H1 (cell line): Measurements from ENCODE around the gene WNT7A. TPM values are rescaled to one million over a fixed set of nuclear protein-coding genes. Genes with fewer than 3 reads are reported as not detected.

Experiments
- CTCF ChIA-PET: fragments of 300-600 bp; sonication (Branson Sonifier 250); formaldehyde crosslinking; loops from one replicate; lab custom pipeline; 2021; ENCODE audit not compliant: partially characterized antibody; lab: Charles Lee
- POLR2A ChIA-PET: fragments of 300-600 bp; sonication (Branson Sonifier 250); formaldehyde crosslinking; loops from one replicate; lab custom pipeline; 2021; ENCODE audit warnings: inconsistent platforms; ENCODE audit not compliant: partially characterized antibody; lab: Charles Lee
- DNase-seq, 2 experiments: peaks; one replicate each; pipeline versions ENCODE4 v3.0.0 to v3.0.0-alpha.2; 2010 to 2022; ENCODE audit warnings: low spot score in 2 of 2, low read depth in 1 of 2, mixed read lengths in 1 of 2
- FAIRE-seq: peaks from 2 replicates; lab custom pipeline; 2011; peaks lifted over from hg19 to GRCh38; lab: Jason Lieb, UNC
- H2AFZ ChIP-seq: 2 replicates; pipeline ENCODE4 v1.8.1; 2012; ENCODE audit warnings: low read length, inconsistent platforms
- H2AK5ac ChIP-seq: 2 replicates; pipeline ENCODE4 v1.6.1; 2013; ENCODE audit warnings: low read depth, low read length
- H2BK120ac ChIP-seq: replicated peaks from 2 replicates; pipeline ENCODE3; 2013; ENCODE audit warnings: low read depth, low read length, inconsistent platforms
- H2BK12ac ChIP-seq: 2 replicates; pipeline ENCODE4 v1.6.1; 2013; ENCODE audit warnings: low read depth, low read length
- H2BK15ac ChIP-seq: 2 replicates; pipeline ENCODE4 v1.6.1; 2013; ENCODE audit warnings: low read length
- H2BK20ac ChIP-seq: 2 replicates; pipeline ENCODE4 v1.6.1; 2013; ENCODE audit warnings: low read length
- H2BK5ac ChIP-seq: 2 replicates; pipeline ENCODE4 v1.6.1; 2013; ENCODE audit warnings: low read depth, low read length
- H3K14ac ChIP-seq: 2 replicates; pipeline ENCODE4 v1.6.1; 2013; ENCODE audit warnings: inconsistent platforms; ENCODE audit not compliant: insufficient read length
- H3K18ac ChIP-seq: 2 replicates; pipeline ENCODE4 v1.6.1; 2013; ENCODE audit warnings: low read length; ENCODE audit errors: extremely low read depth
- H3K23ac ChIP-seq: 2 replicates; pipeline ENCODE4 v1.6.1; 2013; ENCODE audit warnings: inconsistent platforms; ENCODE audit not compliant: insufficient read length
- H3K23me2 ChIP-seq: 2 replicates; pipeline ENCODE4 v1.6.1; 2013; ENCODE audit warnings: low read depth, low read length
- H3K27ac ChIP-seq: 2 replicates; pipeline ENCODE4 v1.6.1; 2011; ENCODE audit warnings: low read depth, low read length, inconsistent platforms
- H3K27me3 ChIP-seq, 4 experiments: replicated peaks in 1 of 4; 1 replicate in 1 of 4; 2 replicates in 3 of 4; pipeline versions ENCODE4 v1.6.1 to v1.8.1; 2011 to 2013; ENCODE audit warnings: low read length in 3 of 4, mild to moderate bottlenecking in 3 of 4, inconsistent platforms in 2 of 4, mixed read lengths in 2 of 4, moderate library complexity in 1 of 4; ENCODE audit not compliant: control insufficient read depth in 3 of 4, insufficient read depth in 3 of 4; ENCODE audit errors: extremely low read depth in 1 of 4
- H3K36me3 ChIP-seq, 4 experiments: 2 replicates each; pipeline versions ENCODE4 v1.6.1 to v1.8.1; 2011 to 2013; ENCODE audit warnings: mild to moderate bottlenecking in 4 of 4, low read length in 3 of 4, moderate library complexity in 2 of 4, control low read depth in 1 of 4, inconsistent platforms in 1 of 4; ENCODE audit not compliant: insufficient read depth in 4 of 4, control insufficient read depth in 2 of 4
- H3K4ac ChIP-seq: replicated peaks from 2 replicates; pipeline ENCODE3; 2013; ENCODE audit warnings: low read length, low read depth, mixed read lengths, inconsistent platforms; ENCODE audit not compliant: insufficient read length
- H3K4me1 ChIP-seq, 4 experiments: replicated peaks in 1 of 4; 1 replicate in 1 of 4; 2 replicates in 3 of 4; pipeline versions ENCODE4 v1.6.1 to v1.8.1; 2011 to 2013; ENCODE audit warnings: low read length in 3 of 4, inconsistent platforms in 2 of 4, mixed read lengths in 1 of 4; ENCODE audit not compliant: insufficient read depth in 4 of 4, control insufficient read depth in 3 of 4
- H3K4me2 ChIP-seq, 2 experiments: 2 replicates each; pipeline versions ENCODE4 v1.6.1 to v1.8.1; 2011 to 2013; ENCODE audit warnings: low read depth in 2 of 2, low read length in 2 of 2, control low read depth in 1 of 2, inconsistent platforms in 1 of 2, mild to moderate bottlenecking in 1 of 2; ENCODE audit not compliant: insufficient read depth in 1 of 2
- H3K4me3 ChIP-seq, 4 experiments: fragments of 200-600, 300-600 bp in 1 of 4; sonication (generic), shearing (Covaris generic), sonication (Bioruptor Twin) in 1 of 4; 2 replicates each; pipeline versions ENCODE4 v1.5.1 to v1.8.1; 2011 to 2016; ENCODE audit warnings: low read length in 4 of 4, low read depth in 3 of 4, control low read depth in 2 of 4, inconsistent platforms in 2 of 4, mild to moderate bottlenecking in 2 of 4, mixed read lengths in 1 of 4, moderate library complexity in 1 of 4; ENCODE audit not compliant: insufficient read depth in 2 of 4; ENCODE audit errors: extremely low read depth in 1 of 4
- H3K56ac ChIP-seq: replicated peaks from 2 replicates; pipeline ENCODE3; 2013; ENCODE audit warnings: low read depth, mild to moderate bottlenecking, mixed read lengths, low read length, inconsistent platforms; ENCODE audit not compliant: insufficient read length
- H3K79me1 ChIP-seq: 2 replicates; pipeline ENCODE4 v1.6.1; 2013; ENCODE audit warnings: low read depth, low read length, control low read depth
- H3K79me2 ChIP-seq, 2 experiments: 2 replicates each; pipeline versions ENCODE4 v1.6.1 to v1.8.1; 2012 to 2013; ENCODE audit warnings: low read length in 2 of 2, mild to moderate bottlenecking in 2 of 2, inconsistent platforms in 1 of 2; ENCODE audit not compliant: insufficient read depth in 2 of 2, control insufficient read depth in 1 of 2
- H3K9ac ChIP-seq, 4 experiments: replicated peaks in 1 of 4; 1 replicate in 1 of 4; 2 replicates in 3 of 4; pipeline versions ENCODE4 v1.6.1 to v1.8.1; 2011 to 2013; ENCODE audit warnings: low read depth in 3 of 4, low read length in 3 of 4, control low read depth in 2 of 4, mild to moderate bottlenecking in 2 of 4, moderate library complexity in 2 of 4, inconsistent platforms in 1 of 4; ENCODE audit errors: extremely low read depth in 1 of 4
- H3K9me3 ChIP-seq, 2 experiments: 2 replicates each; pipeline versions ENCODE4 v1.6.1 to v1.8.1; 2012 to 2013; ENCODE audit warnings: mild to moderate bottlenecking in 2 of 2, moderate library complexity in 2 of 2, control low read depth in 1 of 2, inconsistent platforms in 1 of 2, low read depth in 1 of 2, low read length in 1 of 2, mixed read lengths in 1 of 2; ENCODE audit not compliant: insufficient read depth in 2 of 2
- H4K20me1 ChIP-seq, 2 experiments: replicated peaks in 1 of 2; 2 replicates each; pipeline versions ENCODE3 to v1.8.1; 2011 to 2013; ENCODE audit warnings: inconsistent platforms in 2 of 2, low read length in 2 of 2, mild to moderate bottlenecking in 1 of 2; ENCODE audit not compliant: insufficient read depth in 2 of 2, control insufficient read depth in 1 of 2
- H4K5ac ChIP-seq: 2 replicates; pipeline ENCODE4 v1.6.1; 2013; ENCODE audit warnings: low read length, low read depth, mixed read lengths, inconsistent platforms; ENCODE audit not compliant: insufficient read length
- H4K8ac ChIP-seq: 2 replicates; pipeline ENCODE4 v1.8.0; 2013; ENCODE audit warnings: mild to moderate bottlenecking, moderate library complexity, low read length, inconsistent platforms; ENCODE audit not compliant: insufficient read depth; ENCODE audit errors: extremely low read depth
- H4K91ac ChIP-seq: replicated peaks from 2 replicates; pipeline ENCODE3; 2013; ENCODE audit warnings: low read length, mixed read lengths, inconsistent platforms; ENCODE audit not compliant: insufficient read length
- BCL11A ChIP-seq, 2 experiments: IDR thresholded peaks; one replicate each; pipeline ENCODE4 v1.6.1; 2011; ENCODE audit warnings: low read depth in 2 of 2, low read length in 2 of 2, mild to moderate bottlenecking in 2 of 2
- POLR2A ChIP-seq, 2 experiments: IDR thresholded peaks; 1 replicate in 1 of 2; 2 replicates in 1 of 2; pipeline ENCODE4 v1.6.1; 2011; ENCODE audit warnings: low read depth in 2 of 2, low read length in 2 of 2, mild to moderate bottlenecking in 2 of 2; ENCODE audit errors: control extremely low read depth in 1 of 2
- SAP30 ChIP-seq: fragments of 300-600 bp; sonication (generic); IDR thresholded peaks from 2 replicates; pipeline ENCODE4 v1.7.1; 2012; ENCODE audit warnings: low read length, moderate library complexity, mild to moderate bottlenecking, inconsistent platforms; ENCODE audit not compliant: insufficient read depth, insufficient replicate concordance
- WGBS, 2 experiments: shearing (Covaris generic) in 1 of 2; methylation state at CpG; one replicate each; pipeline versions ENCODE4 v1.1.6 to v1.1.7; 2013 to 2015; ENCODE audit warnings: low lambda C conversion rate in 2 of 2, mixed read lengths in 2 of 2, inconsistent platforms in 1 of 2, low coverage in 1 of 2, missing lambda C conversion rate in 1 of 2; ENCODE audit not compliant: insufficient replicate concordance in 2 of 2, insufficient coverage in 1 of 2, insufficient read length in 1 of 2; ENCODE audit errors: extremely low coverage in 1 of 2, missing lambda C conversion rate in 1 of 2; 5-methylcytosine and 5-hydroxymethylcytosine counted together
- polyA plus RNA-seq, 7 experiments: library from polyadenylated mRNA; depleted of rRNA in 3 of 7; stranded (reverse) in 5 of 7; unstranded in 2 of 7; fragments of >200 nt in 5 of 7; fragments of 200-250 nt in 2 of 7; gene quantifications; 1 replicate in 5 of 7; 2 replicates in 1 of 7; 4 replicates in 1 of 7; pipeline versions ENCODE4 v1.2.1 to v1.2.3, GENCODE V29; 2011 to 2013; ENCODE audit warnings: missing spikeins in 2 of 7, mixed read lengths in 2 of 7
- total RNA-seq: library from RNA; stranded (reverse); fragmentation: NEBNext Ultra II Directional; extraction: Animal tissue kit (Norgen Biotek cat#: 25700); gene quantifications from 2 replicates; pipeline ENCODE4 v1.2.1, GENCODE V29; 2021

Gene WNT7A
- total and polyA plus RNA-seq, 2 of the 8 experiments (the other 6 are each of a cell fraction or from before 2014, with no cell fraction given) = 0.02 TPM; not detected in 1

DNA sequence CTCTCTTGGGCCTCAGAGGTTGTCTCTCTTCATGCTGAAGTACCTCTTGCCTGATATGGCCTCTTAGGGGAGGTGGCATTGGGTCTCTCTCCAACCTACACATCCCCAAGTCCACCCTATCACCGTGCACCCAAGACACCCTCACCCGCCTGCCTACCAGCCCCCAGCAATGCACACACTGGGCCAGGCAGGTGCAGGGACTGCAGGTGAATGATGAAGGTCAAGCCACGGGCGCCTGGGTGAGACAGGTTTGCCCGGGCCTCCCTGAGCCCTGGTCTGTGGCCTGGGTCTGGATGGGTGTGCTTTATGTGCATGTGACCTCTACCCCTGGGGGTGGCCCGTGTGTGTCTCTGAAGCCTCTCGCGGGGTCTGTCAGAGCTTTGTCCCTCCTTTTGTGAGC is 68.3 kb downstream of the WNT7A start:
- ChIA-PET CTCF (interaction anchor here (0.8 kb wide), 1 partner anchor 73 kb away, joined by 3 read pairs; no protein-coding TSS in a partner anchor), POLR2A (no interaction called here)
- FAIRE-seq (no peak), DNase-seq (no peak)
- Histone ChIP-seq H3K27me3 (no peaks in the 10 kb centered on the region), H4K91ac (no peak overlapping the region), H2BK15ac (no peak overlapping the region), H3K36me3 (no peaks in the 10 kb centered on the region), H3K4ac (no peak overlapping the region), H2BK12ac (no peak overlapping the region), H3K14ac (no peak overlapping the region), H3K56ac (no peak overlapping the region), H3K4me2 (no peak overlapping the region), H4K5ac (no peak overlapping the region), H3K18ac (no peak overlapping the region), H3K9ac (no peak overlapping the region), H2AFZ (no peak overlapping the region), H3K9me3 (peaks cover 36 to 38% of the 10 kb centered on the region in 2 experiments), H2BK5ac (no peak overlapping the region), H3K4me3 (no peak overlapping the region), H2AK5ac (no peak overlapping the region), H4K20me1 (no peaks in the 10 kb centered on the region), H2BK20ac (no peak overlapping the region), H3K27ac (no peak overlapping the region), H3K79me2 (no peaks in the 10 kb centered on the region), H4K8ac (no peak overlapping the region), H3K23ac (no peak overlapping the region), H3K4me1 (peaks cover 0 to 2% (median 0%) of the 10 kb centered on the region in 4 experiments; a peak in 1 of 7 replicates), H3K23me2 (no peaks in the 10 kb centered on the region; the same call in 1 of the 2 replicates), H2BK120ac (no peak overlapping the region), H3K79me1 (no peaks in the 10 kb centered on the region)
- 89% methylated on average over 8 of the region's 8 CpGs; no CpG with 5 or more reads in 1 of the 2 experiments for WGBS, 2 experiments
- TF ChIP-seq BCL11A (IDR thresholded peaks at IDR 0.05; ENCODE audit: low read depth in 2 of 2, low read length in 2 of 2) = no peak
- TF ChIP-seq SAP30 = no peak
- no peak for TF ChIP-seq POLR2A (IDR thresholded peaks at IDR 0.05; ENCODE audit: control extremely low read depth in 1 of 2, low read depth in 2 of 2, low read length in 2 of 2)
